ENCODE measurements around the gene MEI4. TPM values are rescaled to one million over a fixed set of nuclear protein-coding genes. Genes with fewer than 3 reads are reported as not detected.
"Not testable (repeated sequence)": the region's sequence is repeated elsewhere in the genome, so short reads cannot be mapped to it uniquely, and the experiment has no call there.

Gene MEI4
- total RNA-seq, 2 donors from 2014 or later, result not detected

GRCh38 chr6:77678048-77678447, 25.2 kb downstream of the MEI4 start:
- no peak overlapping the region for H3K27ac ChIP-seq
- no peaks in the 10 kb centered on the region for H3K36me3 ChIP-seq
- no peaks in the 10 kb centered on the region for H3K4me1 ChIP-seq (ENCODE audit: control insufficient read depth in 1 of 2, low read depth in 2 of 2)
- H3K27me3 ChIP-seq (replicated peaks; ENCODE audit: insufficient read depth), result no peaks in the 10 kb centered on the region
- ATAC-seq (ENCODE audit: insufficient number of reproducible peaks, low FRiP score, low read depth), result no peak
- DNase-seq (ENCODE audit: low spot score), result no peak
- no peaks in the 10 kb centered on the region for H3K9me3 ChIP-seq
- H3K4me3 ChIP-seq, result no peak overlapping the region
- TF ChIP-seq CTCF (IDR thresholded peaks at IDR 0.05), result no peak

- TF ChIP-seq CTCF (IDR thresholded peaks at IDR 0.05), result no peak
- Histone ChIP-seq H3K4me1 (ENCODE audit: control insufficient read depth in 1 of 2, low read depth in 2 of 2) (no peaks in the 10 kb centered on the region), H3K27me3 (replicated peaks; ENCODE audit: insufficient read depth) (no peaks in the 10 kb centered on the region), H3K27ac (no peak overlapping the region), H3K4me3 (no peak overlapping the region), H3K9me3 (no peaks in the 10 kb centered on the region), H3K36me3 (no peaks in the 10 kb centered on the region)
- DNase-seq (ENCODE audit: low spot score), result no peak
- ATAC-seq (ENCODE audit: insufficient number of reproducible peaks, low FRiP score, low read depth), result no peak
Observed at GRCh38 chr6:77683515-77683914, 30.7 kb downstream of the MEI4 start.

GRCh38 chr6:77686931-77687330, 34.1 kb downstream of the MEI4 start:
- Histone ChIP-seq H3K27me3 (replicated peaks; ENCODE audit: insufficient read depth) (no peaks in the 10 kb centered on the region), H3K4me3 (no peak overlapping the region), H3K9me3 (no peaks in the 10 kb centered on the region), H3K27ac (no peak overlapping the region), H3K4me1 (ENCODE audit: control insufficient read depth in 1 of 2, low read depth in 2 of 2) (no peaks in the 10 kb centered on the region), H3K36me3 (no peaks in the 10 kb centered on the region)
- TF ChIP-seq CTCF (IDR thresholded peaks at IDR 0.05), result no peak
- no peak for DNase-seq (ENCODE audit: low spot score)
- no peak for ATAC-seq (ENCODE audit: insufficient number of reproducible peaks, low FRiP score, low read depth)

- TF ChIP-seq CTCF (IDR thresholded peaks at IDR 0.05), result no peak
- no peak for ATAC-seq (ENCODE audit: insufficient number of reproducible peaks, low FRiP score, low read depth)
- Histone ChIP-seq H3K4me3 (no peak overlapping the region), H3K36me3 (no peaks in the 10 kb centered on the region), H3K27me3 (replicated peaks; ENCODE audit: insufficient read depth) (no peaks in the 10 kb centered on the region), H3K27ac (no peak overlapping the region), H3K4me1 (ENCODE audit: control insufficient read depth in 1 of 2, low read depth in 2 of 2) (no peaks in the 10 kb centered on the region), H3K9me3 (no peaks in the 10 kb centered on the region)
- DNase-seq (ENCODE audit: low spot score), result no peak
Observed at GRCh38 chr6:77688649-77689048, 35.8 kb downstream of the MEI4 start.

GRCh38 chr6:77700095-77700494, 47.3 kb downstream of the MEI4 start:
- not testable (repeated sequence) for H3K36me3 ChIP-seq; DNase-seq (ENCODE audit: low spot score); H3K27ac ChIP-seq; H3K4me3 ChIP-seq; ATAC-seq (ENCODE audit: insufficient number of reproducible peaks, low FRiP score, low read depth); H3K27me3 ChIP-seq (replicated peaks; ENCODE audit: insufficient read depth); H3K4me1 ChIP-seq (ENCODE audit: control insufficient read depth in 1 of 2, low read depth in 2 of 2); H3K9me3 ChIP-seq

- Histone ChIP-seq H3K4me3 (no peak overlapping the region), H3K4me1 (ENCODE audit: control insufficient read depth in 1 of 2, low read depth in 2 of 2) (no peaks in the 10 kb centered on the region), H3K9me3 (peaks cover 3% of the 10 kb centered on the region), H3K27me3 (replicated peaks; ENCODE audit: insufficient read depth) (no peaks in the 10 kb centered on the region), H3K36me3 (no peaks in the 10 kb centered on the region), H3K27ac (no peak overlapping the region)
- no peak for DNase-seq (ENCODE audit: low spot score)
- no peak for ATAC-seq (ENCODE audit: insufficient number of reproducible peaks, low FRiP score, low read depth)
- TF ChIP-seq CTCF (IDR thresholded peaks at IDR 0.05), result no peak
Observed at GRCh38 chr6:77707603-77708002, 54.8 kb downstream of the MEI4 start.
